HG03025 (cell line): ENCODE measurements around the gene PRR16.

Experiments used
- ATAC-seq: cut with Tn5 transposase; IDR thresholded peaks from one replicate; pipeline ENCODE4 v1.9.1; 2021; ENCODE audit warnings: mild to moderate bottlenecking, moderate library complexity; ENCODE audit not compliant: unreplicated experiment, low FRiP score

Gene PRR16

DNA sequence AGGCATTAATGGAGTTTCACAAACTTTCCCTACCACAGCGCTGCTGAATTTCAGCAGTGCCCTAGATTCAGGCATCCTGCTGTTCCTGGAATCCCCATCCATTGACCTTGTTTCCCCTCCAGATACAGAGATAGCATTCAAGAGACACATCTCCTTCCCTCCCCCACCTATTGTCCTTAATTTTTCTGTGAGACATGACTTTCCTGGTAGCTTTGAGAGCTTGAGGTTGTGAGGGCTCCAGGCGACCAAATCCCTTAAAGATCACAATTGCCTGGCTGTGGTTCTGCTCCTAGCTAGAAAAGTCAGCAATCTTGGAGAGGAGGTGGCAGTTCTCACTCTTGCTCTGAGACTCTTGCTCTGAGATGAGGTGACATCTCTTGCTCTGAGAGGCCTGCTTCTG lies 48.0 kb downstream of the PRR16 start:
- no peak for ATAC-seq

DNA sequence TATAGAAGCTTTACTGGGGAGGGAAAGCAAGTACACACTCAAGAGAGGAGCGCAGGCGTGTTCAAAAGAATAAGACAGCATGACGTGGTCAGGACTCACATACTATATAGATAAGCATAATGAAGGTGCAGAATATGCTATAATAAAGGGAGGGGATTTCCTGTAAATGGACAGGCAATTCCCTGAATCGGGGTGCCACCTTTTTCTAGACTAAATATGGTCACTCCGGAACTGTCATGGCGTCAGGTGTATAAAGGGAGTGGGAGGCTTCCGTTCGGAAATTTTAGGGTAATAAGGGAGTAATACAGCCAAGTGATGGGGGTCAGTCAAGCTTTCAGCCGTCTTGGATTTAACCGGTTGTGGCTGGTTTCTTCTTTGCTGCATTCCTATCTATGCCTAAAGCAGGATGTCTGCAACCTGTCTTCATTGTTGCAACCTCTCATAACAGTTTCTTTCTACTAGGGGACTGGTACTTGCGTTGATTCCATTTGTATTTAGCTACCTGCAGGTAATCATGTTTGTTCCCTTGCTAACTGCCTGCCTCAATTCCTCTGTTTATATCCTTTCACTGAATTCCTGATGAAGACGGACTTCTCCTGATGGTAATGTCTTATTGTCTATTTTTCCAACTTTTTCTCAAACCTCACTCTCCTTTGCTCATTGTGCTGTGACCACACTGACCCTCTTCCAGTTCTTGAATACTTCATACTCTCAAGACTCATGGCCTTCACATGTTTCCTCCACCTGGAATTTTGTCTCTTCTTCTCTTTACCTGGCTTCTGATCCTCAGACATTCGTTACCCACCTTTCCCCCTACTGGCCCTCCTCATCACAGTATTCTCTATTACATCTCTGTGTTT lies 48.9 kb downstream of the PRR16 start:
- ATAC-seq = no peak

DNA sequence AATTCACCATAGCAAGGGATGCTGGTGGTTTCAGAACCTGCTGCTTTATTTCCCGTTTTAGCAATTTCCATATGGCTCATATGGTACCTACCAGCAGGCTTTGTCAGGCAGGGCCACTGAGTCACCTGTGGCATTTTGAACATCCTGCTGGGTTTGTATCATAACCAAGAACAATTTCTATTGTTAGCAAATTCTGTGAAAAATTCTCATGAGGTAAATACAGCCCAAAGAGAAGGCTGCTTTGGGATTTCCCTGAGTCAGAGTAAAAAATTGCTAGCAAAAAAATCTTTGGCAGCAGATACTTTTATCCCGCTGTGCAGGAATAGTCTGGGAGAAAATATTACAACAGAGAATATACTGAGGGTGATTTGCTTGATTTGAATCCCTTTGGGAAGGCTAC lies 52.7 kb downstream of the PRR16 start:
- ATAC-seq = no peak

DNA sequence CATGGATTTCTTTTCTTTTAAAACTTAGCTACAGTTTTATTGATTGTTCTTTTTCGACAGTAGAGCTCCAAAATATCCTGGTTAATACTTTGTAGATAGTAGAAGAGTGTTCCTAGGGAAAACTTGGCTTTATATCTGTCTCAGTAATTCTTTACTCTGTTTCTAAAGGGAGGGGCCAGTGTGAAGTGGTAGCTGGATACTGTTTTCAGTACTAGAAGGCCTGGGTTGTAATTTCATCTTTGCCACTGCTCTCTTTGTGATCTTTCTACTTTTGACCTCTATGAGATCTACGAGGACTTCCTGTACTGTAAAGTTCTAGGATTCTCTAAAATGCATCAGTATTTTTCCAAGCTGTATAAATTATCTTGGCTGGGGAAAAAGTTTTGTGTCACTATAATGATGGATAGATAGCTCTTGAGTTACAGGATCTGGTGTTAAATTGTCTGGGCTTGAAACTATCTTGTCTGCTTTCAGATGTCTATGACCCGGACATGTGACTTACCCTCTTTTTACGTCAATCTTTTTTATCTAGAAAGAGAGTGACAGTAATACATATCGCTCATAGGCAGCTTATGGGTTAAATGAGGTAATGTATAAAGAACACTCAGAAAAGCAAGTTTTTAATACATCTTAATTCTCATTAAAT lies 53.6 kb downstream of the PRR16 start:
- no peak for ATAC-seq

DNA sequence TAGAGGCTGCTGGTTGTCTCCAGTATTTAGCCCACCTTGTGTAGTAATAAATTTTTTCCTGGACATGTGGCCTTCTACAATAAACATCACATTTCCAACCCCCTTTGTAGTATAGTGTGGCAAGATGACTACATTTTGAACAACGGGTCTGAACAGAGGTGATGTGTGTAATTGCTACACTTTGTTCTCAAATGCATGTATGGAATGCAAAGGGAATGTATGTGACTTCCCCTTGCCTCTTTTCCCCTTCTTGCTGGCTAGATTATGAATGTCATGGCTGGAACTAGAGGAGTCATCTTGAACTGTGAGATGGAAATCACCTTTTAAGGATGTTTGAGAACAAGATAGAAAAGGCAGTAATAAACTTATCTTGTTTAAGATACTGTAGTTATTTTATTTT lies 54.5 kb downstream of the PRR16 start:
- no peak for ATAC-seq

DNA sequence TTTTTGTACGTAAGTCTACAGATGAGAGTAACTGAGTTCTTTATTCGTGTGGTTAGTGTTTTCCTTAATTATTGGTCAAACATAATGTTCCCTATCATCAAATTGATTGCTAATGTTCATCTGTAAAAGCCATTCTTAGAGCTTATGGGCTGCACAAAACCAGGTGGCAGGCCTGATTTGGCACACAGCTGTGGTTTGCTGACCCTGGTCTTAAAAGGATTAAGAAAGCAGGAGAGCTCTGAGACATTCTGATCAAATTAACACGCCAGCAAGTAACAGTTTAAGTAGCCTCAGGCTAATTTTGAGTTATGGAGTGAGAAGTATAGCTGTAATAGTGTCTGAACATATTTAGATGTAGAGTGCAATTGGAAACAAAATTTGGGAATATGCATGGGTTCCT lies 63.2 kb downstream of the PRR16 start:
- ATAC-seq = no peak

DNA sequence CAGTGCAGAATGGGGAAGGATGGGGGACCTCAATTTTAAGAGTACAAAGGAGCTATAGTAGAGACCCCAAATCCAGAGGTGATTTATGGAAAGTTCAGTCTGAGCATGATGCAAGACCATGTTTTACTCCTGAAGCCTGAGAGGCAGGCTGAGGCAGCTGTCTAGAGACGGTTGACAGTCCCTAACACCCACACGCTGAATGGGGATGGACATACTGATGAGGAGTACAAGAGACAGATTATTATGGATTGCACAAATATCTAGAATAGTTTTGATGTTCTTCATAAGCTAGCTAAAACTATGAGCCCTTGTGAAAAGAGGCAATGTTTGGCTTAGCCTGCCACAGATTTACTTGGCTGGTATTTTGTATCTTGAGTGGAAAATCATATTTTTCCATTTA lies 64.5 kb downstream of the PRR16 start:
- ATAC-seq = no peak

DNA sequence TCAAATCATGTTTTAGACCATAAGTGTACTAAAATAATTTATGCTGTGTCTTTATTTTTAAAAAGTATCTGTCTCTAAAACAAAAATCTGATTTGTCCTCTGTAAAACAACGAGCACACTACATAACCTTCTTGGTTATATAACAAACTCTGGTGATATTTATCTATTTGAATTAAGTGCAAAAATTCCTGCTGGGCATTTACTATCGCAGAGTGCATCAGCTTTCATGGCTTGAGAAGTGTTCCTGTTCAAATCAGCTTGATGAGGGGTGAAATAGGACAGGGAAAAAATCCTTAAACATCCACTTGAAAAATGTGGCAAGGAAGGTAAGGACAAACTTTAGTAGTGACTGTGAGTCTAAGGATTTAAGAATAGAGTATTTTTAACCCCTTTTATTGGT lies 65.3 kb downstream of the PRR16 start:
- ATAC-seq = no peak

DNA sequence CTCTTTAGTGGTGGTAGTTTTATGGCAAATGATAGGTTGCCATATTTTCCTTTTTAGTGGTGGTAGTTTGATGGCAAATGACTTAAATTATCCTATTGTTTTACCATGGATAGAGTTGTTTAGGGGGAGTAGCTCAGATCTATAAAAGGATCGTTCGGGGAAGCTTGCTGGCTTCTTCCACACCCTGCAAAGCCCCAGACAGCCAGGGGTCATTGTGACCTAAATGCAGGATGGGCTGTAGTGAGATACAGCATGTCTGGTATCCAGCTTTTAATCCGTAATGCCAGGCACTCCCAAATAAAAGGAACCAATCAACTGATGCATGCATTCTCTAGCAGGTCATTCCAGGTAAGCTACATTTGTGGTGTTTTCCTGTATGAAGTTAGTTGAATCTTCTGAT lies 67.1 kb downstream of the PRR16 start:
- no peak for ATAC-seq

DNA sequence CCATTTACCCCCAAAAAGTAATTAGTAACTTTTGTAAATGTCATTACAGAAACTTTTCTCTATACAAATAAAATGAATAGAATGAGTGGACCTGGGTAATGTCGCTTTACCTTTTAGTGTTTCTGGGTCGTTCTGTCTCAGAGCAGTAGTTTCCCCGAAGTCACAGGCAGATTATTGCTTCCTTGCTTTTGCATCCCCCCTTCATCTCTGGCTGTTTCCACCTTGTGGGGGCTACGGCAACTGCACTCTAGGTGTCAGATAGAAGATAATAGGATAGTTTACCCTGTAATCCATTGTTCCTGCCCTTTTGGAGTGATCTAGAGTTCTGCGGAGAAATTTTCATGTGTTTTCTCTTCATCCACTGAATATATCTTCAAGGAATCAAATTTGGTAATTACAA lies 68.7 kb downstream of the PRR16 start:
- ATAC-seq = no peak

DNA sequence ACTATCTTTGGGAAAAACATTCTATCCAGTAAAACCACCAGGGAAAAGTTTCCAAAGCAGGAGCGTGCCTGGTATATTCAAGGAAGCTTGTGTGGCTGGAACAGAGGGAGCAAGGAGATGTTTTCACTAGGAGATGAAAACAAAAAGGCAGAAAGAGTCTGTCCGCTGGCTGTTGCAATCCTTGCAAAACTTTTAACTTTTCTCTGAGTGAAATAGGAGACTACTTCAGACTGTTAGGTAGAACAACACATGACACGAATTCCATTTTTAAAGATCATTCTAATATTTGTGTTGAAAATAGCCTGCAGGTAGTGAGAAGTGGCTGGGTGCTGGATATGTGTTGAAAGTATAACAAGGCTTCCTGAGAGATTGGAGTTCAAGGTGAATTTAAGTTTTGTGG lies 69.5 kb downstream of the PRR16 start:
- no peak for ATAC-seq

DNA sequence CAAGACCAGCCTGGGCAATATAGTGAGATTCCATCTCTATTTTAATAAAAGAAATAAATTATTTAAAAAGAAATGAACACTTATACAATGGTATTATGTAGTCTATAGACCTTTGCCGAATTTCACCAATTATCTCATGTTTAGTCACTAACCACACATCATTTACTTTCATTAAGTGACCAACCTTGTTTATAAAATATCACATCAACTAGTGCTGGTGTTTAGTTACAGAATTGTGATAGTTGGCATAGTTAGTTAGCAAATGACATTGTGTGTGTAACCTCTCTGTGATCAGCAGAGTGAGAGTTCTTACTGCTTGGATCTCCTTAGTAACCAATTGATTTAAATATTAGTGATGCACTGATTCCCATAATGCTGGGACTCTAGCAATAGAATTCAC lies 71.8 kb downstream of the PRR16 start:
- no peak for ATAC-seq

DNA sequence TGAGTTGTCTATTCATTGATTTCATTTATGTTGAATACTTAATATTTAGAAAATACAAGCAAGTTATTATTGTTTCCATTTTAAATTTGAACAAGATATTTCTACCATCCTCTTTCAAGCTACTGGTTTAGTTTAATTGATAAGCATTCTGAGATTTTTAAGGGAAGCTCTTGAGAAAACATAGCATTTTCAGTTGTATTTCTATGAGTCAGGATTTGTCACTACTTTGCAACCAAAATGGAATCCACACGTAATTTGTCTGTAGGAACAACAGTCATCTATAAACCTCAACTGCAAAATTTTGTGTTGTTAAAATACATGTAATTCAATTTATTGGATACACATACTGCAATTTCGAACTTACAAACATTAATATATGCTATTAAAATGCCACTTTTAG lies 74.0 kb downstream of the PRR16 start:
- ATAC-seq = no peak

DNA sequence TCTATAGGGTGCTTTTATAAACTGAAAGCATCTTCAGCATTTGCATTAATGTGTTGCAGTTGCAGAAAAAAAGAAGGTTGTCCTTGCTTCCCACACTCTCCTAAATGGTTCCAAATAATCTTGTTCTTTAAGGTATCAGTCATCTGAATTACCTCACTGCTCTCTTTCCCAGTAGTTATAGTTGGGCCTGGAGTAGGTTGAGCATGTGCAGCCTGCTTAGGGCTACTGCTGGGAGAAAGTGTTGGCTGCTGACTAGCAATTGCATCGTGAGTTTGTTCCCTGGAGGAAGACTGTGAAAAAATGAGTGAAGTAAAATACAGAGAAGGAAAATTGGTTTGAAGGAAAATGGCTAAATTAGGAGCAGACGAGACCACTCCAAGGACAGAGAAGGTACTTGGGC lies 74.5 kb downstream of the PRR16 start:
- ATAC-seq = no peak

DNA sequence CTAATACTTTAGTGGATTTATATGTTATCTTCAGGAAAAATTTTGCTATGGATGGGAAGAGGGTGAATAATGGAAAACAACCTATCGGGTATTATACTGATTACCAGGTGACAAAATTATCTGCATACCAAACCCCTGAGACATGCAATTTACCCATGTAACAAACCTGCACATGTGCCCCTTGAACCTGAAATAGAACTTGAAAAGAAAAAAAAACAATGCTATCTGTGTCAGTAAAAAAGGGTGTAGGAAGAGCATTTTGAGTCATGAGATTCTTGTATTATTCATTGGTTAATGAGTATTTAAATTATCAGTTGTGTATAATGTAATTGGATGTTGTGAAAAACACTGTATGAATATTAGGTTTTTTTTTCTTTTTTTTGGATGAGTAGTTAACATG lies 75.4 kb downstream of the PRR16 start:
- ATAC-seq = no peak

DNA sequence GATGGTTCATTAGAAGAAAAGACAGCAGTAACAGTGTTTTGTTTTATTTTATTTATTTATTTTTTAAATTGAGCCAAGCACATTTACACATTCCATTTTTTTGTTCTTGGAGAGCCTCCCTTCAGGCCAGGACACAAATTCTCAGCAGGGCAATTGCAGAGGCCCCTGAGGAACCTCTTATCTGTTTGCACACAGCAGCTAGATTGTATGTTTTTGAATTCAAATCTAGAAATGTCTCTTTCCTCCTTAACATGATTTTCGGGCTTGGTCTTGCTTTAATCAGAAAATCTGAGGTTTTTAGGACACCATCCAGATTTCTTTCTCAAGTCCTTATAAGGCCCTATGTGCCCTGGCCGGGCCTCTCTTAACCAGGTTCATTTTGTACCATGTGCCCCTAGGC lies 76.0 kb downstream of the PRR16 start:
- no peak for ATAC-seq

DNA sequence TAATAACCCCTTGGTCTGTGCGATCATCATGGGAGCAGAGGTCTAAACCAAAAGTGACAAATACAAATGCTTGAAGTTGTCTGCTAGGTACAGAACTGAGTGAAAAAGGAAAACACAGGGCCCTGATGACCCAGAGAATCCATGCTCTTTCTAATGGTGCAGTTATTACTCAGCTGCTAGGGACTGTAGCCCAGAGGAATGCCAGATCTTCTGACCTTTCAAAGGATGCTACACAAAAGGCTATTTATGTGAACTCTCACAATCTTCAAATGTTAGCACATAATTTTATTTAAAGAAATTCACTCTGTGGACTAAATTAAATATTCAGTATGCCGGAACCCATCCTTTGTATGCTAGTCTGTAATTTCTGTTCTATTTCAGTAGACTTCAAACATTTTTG lies 79.9 kb downstream of the PRR16 start:
- no peak for ATAC-seq

DNA sequence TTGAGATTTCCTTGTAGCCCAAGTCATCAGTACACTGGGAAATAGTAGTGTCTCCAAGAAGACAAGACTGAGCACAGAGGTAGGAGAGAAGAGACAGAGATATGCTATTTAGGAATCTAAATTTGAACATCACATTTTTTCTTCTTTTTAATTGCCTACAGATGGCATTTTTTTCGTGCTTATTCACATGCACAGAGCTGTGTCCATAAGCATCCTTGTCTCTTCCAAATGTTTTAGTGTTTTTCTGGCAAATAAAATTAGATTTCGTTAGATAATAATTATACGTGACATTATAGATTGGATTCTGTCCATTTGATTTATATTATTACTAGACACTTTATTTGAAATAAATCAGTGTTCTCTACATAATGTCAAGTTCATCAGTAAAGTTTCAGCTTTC lies 80.9 kb downstream of the PRR16 start:
- no peak for ATAC-seq

DNA sequence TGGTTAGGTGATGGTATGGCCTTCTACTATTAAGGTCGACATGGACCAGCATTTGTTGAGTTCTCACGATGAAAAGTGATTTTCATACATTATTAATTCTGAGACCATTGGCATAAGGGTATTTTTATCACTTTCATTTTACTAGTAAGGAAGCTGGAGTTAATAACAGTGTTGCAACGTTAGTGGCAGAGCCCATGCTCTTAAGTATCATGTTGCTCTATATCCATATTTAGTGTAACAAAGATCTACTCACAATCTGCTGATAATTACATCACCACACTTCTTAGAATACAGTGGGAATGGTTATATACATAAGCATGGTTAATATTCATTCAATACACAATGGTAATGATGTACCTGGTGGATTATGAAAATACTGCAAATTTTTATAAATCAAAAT lies 81.9 kb downstream of the PRR16 start:
- ATAC-seq = no peak

DNA sequence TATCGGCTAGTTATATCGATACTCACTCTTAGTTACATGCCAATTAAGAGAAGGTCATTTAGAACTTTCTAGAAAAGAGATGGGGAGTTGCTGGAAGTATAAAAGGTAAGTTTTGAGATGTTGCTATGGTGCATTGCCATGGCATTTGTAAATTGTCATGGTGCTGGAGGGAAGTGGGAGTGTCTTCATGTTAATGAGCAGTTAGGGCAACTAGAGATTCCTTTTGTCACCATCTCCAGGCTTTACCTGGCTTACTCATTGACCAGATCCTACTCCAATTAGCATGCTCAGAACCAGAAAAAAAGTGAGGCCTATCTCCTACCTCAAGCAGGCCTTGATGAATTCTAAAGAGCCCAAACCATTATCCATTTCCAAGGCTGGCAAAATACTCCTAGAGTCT lies 82.8 kb downstream of the PRR16 start:
- ATAC-seq = no peak

DNA sequence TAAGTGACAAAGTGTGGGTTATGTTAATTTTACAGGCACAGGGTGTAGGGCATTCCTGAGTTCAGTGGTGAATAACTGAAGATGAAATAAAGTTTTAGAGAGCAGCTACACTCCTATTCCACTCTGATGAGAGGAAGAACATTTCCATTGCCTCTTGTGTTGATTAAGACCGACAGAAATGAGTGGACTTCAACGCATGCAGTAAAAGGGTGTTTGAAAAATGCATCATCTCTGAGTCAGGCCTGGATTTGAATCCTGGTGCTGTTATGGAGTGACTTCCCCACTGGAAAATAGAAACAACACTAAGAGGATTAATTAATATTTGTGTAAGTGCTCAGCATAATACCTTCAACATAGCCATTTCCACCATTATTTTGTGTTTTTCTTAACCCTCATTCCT lies 86.3 kb downstream of the PRR16 start:
- ATAC-seq = no peak

DNA sequence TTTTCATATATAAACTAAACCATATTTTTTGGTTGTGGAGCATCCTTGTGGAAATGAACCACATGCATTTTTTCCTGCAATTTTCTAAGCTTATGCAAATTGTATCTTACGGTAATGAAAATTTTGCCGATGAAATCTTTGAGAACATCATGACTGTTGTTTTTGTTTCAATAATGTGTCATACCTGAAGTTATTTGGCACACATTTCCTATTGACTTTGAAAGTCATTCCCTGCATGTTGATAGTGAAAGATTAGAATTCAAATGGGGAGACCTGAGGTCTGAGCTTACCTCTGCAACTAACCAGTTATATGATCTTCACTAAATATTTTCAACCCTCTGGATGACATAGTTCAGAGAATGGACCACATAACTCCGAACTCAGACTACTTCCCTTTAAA lies 88.5 kb downstream of the PRR16 start:
- ATAC-seq = no peak
